ENCODE data around the gene ZNF835.
A peak's percentile ranks its signal among the peaks of the same experiment; 100 is the strongest.
"Not testable (repeated sequence)": the region's sequence is repeated elsewhere in the genome, so short reads cannot be mapped to it uniquely, and the experiment has no call there.

The ZNF835 gene
- 3.3 to 6.7 reads per million in 2 experiments for total RNA-seq

DNA sequence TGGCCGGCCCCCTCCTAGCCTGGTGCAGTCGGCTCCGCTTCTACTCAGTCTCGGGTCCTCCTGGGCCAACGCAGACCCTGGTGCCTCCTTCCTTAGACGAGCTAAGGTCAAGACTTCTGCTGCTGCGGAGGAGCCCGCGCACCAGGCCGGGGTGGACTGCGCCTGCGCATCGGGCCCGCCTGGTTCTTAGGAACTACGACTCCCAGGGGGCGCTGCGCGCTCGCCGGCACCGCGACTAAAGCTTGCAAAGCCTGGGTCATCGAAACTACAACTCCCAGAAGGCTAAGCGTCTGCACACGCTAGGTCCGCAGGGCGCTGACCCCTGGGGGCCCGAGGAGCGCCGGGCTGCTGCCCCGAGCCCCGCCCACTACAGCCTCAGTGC is at the start of gene ZNF835:
Gene ZNF835, minus strand, starts transcription at position 145 of the 382 bp plus-strand sequence. CDS start 6,559 bp downstream, outside the sequence.
- DNase-seq (ENCODE audit: low read depth): peak; percentile 58

DNA sequence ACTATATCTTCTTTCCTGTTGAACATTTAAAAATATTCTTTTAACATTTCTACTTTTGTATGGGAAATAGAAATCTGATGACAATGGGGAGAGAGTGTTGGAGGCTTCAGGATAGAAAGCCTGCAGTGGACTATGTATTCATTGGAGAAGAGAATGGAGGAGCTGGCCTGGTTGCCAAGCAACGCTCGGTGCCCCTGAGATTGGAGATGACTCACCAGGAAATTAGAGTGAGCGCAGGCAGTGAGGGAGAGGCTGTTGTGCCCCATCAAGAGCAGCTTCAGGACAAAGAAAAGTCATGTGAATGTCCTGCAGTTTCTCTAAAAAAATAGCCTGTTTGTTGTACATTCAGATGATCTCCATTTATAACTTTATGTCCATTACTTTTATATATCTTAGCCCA is 48.7 kb upstream of the ZNF835 start:
- no peak for DNase-seq (ENCODE audit: low read depth)

DNA sequence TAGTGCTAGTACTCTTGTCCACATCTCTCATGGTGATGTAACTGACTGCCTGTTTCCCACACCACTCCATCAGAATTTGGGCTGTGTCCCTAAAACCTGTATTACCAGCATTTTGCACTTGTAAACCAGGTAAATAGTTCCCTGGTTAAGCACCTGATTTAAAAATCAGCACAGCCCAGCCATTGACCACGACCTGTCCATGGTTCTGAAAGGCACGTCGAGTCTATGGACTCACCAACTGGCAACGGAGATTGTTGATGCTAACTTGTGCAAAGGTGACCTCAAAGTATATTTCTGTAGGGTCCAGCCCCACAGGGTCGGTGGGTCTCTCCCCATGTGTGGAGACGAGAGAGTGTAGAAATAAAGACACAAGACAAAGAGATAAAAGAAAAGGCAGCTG is 46.7 kb upstream of the ZNF835 start:
- DNase-seq (ENCODE audit: low read depth): no peak

DNA sequence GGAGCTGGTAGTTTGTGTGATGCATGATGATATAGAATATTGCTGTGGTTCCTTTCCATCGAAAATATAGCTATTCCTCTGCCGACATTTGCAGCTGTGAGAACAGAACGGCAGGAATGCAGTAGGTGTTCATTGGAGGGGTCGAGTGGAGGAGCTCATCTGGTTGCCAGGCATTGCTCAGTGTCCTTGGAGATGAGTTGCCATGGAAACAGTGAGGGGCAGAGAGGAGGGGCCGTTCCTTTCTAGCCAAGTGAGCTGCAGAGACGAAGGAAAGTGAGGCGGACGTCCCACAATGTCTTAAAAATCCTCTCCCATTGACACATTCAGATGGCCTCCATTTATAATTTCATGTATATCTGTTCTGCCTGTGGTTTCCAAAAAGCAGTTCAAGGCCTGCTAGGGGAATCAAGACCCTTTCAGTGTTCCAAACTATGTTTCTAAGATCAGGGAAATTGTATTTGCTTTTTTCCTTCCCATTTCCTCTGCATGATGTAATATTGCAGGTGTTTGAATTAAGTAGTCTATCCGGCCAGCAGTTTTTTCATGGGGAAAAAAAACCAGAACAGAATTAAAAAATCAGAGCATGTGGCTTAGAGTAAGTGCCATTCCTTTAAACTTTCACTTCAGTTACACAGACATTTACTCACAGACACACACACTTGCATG is 41.2 kb upstream of the ZNF835 start:
- no peak for DNase-seq (ENCODE audit: low read depth)

DNA sequence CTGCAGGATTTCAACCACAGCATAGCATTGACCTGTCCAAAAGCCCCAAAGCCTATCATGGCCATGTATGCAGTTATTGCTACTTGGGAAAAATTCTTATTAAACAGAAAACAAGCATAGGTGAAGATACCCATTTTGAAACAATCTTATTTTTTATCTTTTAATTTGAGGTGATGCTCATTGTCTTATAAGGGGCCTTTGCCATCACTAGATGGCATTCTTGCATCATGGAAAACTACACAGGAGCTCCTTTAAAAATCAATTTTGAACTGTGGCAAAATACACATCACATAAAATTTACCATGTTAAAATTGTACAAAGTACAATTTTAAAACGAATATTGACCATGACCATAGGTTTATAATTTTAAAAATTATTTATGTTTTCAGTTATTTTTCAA is 38.9 kb upstream of the ZNF835 start:
- DNase-seq (ENCODE audit: low read depth): no peak

DNA sequence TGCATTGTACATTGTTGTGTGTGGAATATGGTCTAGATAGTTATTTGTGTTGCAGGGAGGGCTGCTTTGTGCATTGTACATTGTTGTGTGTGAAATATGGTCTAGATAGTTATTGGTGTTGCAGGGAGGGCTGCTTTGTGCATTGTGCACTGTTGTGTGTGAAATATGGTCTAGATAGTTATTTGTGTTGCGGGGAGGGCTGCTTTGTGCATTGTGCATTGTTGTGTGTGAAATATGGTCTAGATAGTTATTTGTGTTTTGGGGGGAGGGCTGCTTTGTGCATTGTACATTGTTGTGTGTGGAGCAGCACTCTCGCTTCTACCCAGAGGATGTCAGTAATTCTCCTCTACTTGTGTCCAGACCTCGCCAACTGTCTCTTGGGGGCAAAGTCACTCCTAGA is 36.3 kb upstream of the ZNF835 start:
- no peak for DNase-seq (ENCODE audit: low read depth)

DNA sequence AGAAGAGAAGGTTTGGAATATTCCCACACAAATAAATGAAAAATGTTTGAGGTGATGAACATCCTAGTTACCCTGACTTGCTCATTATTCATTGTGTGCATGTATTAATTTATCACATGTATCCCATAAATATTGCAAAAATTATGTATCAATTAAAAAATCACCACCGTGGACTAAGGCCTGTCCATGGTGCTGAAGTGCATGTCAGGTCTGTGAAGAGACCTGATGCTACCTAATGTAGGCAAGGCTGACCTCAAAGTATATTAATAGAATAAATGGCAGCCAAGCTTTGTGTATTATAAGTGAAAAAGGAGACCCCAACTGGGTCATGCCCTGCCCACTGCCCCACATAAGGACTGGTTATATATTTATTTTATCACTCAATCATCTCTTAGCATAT is 34.4 kb upstream of the ZNF835 start:
- no peak for DNase-seq (ENCODE audit: low read depth)

DNA sequence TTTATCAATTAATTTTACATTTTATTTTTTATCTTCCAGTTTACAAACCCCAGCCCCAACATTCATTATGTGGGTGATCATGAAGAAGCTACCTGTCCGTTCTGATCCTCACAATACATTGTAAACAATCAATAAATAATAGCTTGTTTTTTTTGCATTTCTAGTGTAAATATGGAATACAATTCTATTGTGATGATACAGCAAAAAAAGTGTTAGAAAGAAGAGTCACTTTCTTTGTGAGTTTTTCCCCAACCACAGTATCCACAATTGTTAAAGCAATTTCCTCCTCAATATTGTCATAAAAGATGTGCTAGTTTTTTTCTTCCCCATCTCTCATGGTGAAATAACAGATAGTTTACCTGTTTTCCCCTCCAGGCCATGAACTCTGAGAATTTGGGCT is 30.3 kb upstream of the ZNF835 start:
- DNase-seq (ENCODE audit: low read depth): no peak

DNA sequence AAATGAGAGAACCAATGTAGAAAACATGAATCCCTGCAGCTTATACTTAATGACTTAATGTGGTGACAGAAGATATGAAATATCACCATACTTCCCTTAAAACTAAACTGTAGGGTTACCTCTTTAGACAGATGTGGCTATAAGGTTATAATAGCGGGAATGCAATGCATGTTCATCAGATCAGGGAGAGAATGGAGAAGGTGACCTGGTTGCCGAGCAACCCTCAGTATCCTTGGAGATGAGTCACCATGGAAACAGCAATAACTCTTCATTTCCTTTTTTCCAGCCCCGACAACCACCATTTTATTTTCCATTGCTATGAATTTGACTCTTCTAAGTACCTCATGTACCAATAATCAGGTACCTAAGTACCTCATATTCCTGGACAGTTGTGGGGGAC is 28.0 kb upstream of the ZNF835 start:
- no peak for DNase-seq (ENCODE audit: low read depth)

DNA sequence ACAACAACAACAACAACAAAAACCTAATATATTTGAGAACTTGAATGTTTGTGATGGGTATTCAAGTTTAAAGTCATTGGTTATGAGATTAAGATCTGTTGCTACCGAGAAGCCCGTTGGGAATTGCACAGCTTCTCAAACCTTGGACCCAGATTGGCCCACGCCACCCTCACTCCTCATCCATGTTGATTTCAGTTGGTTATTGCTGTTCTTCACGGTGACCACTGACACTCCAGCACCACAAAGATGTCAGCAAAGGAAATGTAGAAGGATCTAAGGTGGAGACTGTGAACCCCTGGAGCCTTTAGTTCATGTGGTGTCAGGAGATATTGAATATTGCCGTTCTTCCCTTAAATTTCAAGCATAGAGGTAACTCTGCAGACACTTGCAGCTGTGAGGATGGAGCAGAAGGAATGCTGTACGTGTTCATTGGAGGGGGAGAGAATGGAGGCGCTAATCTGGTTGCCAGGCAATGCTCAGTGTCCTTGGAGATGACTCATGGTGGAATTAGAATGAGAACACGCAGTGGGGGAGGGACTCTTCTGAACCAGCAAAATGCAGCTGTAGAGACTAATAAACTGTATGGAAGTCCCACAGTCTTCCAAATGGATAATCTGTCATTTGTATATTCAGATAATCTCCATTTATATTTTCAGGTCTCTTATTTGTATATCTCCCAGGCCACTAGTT is 20.8 kb upstream of the ZNF835 start:
- DNase-seq (ENCODE audit: low read depth): no peak

DNA sequence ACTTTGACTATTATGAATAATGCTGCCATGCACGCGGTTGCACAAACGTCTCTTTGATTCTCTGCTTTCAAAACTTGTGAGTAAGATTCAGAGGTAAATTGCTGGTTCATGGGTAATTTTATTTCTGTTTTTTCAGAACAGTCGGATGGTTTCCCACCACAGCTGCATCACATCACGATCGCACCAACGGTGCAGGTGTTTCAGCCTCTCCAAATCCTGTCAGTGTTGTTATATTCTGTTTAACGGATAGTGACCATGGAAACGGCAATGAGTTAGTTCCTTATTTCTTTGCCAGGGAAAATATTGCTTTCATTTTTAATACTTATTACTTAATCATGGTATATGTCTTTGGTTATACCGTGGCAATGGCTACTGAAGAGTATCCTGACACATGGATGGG is 19.1 kb upstream of the ZNF835 start:
- no peak for DNase-seq (ENCODE audit: low read depth)

DNA sequence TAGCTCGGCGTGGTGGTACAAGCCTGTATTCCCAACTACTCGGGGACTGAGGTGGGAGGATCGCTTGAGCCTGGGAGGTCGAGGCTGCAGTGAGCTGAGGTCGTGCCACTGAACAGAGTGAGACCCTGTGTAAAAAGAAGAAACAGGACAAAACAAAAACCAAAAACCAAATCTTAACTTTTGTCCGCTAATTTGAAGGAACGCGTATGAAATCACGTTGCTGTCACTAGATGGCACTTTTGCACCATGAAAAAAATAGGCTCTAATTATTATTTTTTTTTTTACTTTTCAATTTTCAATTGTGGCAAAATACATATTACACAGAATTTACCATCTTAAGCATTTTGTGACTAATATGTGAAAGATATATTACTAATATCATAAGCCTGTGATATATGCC is 17.6 kb upstream of the ZNF835 start:
- no peak for DNase-seq (ENCODE audit: low read depth)

DNA sequence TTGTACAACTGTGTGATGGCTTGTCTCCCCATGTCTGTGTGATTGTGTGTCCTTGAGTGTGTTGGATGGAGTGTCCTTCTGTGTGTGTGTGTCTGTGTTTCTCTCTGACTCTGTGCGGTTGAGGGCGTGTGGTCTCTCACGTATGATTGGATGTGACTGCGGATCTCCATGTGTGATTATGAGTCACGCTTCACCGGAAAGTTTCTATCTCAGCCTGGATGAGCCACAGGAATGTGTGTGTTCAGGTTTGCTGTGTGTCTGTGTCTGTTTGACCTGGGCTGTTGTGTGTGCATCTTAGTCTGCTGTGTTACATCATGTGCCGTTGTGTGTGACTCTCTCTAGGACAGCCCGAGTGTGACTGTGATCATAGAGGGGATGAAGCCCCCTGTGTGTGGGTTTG is 15.5 kb upstream of the ZNF835 start:
- no peak for DNase-seq (ENCODE audit: low read depth)

DNA sequence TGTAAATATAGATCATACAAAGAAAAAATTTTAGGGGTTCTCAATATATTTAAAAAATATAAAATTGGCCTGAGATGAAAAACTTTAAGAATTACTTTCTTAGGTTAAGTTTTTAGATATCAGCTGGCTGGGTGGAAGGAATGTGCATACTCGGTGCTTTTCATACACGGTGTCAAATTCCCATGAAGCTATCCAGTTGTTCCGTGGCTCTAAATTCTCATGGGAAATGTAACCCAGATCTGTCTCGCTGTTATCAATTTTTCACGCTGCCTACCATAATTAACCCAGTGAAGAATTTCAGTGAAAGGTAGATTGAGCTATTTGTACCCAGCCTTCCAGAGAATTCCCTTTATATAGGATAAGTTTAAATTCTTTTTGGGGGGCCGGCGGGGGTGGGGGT is 11.6 kb upstream of the ZNF835 start:
- DNase-seq (ENCODE audit: low read depth): no peak

DNA sequence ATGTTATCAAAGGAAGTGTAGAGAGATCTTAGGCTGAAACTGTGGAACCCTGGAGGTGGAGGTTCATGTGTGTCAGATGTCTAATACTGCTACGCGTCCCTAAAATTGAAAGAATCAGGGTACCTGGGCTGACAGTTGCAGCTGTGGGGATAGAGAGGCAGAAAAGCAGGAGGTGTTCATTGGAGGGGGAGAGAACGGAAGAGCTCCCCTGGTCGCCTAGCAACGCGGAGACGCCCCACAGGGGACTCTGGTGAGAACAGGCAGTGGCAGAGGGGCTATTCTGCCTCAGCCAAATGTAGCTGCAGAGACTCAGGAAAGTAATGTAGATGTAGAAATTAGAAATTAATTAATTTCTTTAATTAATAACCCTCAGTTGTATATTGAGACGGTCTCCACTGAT is 10.1 kb upstream of the ZNF835 start:
- no peak for DNase-seq (ENCODE audit: low read depth)

DNA sequence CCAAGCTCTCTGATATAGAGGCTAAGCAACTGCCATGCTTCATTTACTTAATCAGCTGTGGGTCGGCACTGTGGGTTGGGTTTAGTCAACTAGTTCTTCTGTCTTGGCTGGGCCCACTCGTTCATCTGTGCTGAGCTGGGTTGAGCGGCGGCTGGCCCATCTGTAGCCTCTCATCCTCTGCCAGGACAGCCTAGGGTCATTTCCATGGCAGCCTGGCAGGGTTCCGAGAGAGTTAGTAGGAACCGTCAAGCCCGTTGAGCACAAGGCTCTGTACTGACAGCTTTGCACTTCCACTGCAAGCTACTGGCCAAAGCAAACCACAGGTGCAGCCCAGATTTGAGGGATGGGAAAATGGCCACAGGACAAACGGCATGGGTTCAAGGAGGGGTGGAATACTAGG is 6.6 kb upstream of the ZNF835 start:
- DNase-seq (ENCODE audit: low read depth): no peak

DNA sequence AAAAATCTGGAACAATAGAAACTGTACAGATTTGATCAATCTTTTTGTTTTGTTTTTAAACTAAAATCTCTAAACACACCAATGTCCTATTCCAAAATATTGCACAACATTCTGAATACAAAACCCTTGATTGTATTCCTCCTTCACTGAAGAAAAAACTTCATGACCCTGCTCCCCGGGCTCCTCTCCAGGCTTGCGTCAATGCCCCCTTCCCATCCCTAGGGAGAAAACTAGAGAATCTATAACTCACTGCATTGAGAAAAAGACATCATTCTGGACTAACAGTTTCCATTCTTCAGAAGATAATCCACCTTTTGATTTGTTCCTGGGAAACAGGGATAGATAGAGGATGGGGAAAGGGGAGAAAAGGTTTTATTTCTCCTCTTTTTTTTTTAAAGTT is 1.1 kb upstream of the ZNF835 start:
- not testable (repeated sequence) for DNase-seq (ENCODE audit: low read depth)

DNA sequence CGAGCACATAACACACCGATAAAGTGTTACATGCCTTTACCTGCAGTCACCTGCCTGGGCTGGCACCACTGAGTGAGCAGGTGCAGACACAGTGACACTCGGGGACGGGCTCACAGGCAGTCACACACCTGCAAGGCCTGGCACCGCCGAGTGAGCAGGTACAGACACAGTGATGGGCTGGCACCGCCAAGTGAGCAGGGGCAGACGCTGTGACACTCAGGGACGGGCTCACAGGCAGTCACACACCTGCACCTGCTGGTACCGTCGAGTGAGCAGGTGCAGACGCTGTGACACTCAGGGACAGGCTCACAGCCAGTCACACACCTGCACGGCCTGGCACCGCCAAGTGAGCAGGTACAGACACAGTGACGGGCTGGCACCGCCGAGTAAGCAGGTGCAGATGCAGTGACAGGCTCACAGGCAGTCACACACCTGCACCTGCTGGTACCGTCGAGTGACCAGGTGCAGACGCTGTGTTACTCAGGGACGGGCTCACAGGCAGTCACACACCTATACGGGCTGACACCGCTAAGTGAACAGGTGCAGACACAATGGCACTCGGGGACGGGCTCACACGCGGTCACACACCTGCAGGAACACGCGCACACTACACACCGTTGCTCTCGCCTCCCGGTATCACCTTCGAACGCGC is 470 bp downstream of the ZNF835 start:
- DNase-seq (ENCODE audit: low read depth): no peak

DNA sequence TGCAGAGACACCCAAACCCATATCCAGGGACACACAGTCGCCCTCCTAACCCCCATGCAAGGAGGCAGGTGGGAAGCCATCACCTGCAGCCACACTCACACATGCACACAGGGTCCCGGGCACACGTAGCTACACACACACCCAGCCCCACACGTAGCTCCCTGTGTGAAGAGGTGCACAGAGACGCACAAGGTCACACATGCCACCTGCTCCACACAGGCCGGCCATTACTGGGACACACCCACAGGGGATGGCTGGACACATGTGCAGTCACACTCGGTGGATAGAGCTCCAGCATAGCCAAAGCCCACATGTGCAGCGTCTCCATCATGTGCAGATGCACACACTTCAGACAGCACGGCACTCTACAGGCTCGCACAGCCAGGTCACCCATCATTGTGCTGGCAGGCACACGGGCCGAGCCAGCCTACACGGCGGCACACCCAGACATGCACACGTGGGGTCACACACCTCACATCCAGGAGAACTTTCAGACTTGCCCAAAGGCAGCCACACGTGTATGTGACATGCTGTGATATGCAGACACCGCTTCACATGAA is 1.1 kb downstream of the ZNF835 start:
- DNase-seq (ENCODE audit: low read depth): no peak

DNA sequence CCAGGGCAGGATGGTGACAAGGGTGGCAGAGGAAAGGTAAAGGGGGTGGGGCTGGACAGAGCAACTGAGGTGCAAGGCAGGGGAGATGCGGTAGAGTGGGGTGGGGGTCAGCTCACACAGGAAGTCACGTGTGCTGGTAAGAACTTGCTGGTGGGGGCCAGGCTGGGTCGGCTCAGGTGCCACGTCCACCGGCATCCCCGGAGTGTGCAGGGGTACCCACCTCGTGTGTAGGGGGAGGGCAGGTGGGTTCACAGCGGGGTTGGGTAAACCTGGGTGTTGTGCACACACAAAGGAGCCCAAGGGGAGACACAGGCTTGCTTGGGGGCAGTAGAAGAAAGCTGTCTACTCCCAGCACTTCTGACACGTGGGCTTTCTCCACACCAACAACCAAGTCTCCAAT is 2.9 kb downstream of the ZNF835 start:
- no peak for DNase-seq (ENCODE audit: low read depth)

DNA sequence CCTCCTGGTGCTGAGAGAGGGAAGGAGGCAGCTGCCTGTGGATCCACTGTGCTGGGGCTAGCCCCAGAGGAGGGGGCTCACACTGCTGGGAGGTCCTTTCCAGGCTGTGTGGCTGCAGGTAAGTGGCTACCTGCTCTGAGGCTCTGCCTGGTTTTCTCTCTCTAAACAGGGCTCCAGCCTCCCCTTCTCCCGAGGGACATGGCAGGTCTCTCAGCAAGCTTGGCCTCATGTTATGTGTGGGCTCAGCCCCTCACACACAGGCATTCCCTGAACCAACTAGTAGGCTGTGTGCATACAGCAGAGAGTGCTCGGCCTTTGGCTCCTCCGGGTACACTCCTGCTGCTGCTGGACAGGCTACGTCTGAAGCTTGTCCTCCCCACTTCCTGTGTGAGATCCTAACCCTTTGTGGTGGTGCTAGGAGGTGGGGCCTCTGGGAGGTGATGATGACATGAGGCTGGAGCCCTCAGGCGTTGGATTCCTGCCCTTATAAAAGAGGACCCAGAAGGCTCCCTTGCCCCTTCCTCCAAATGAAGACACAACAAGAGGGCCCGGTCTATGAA is 4.2 kb downstream of the ZNF835 start:
- no peak for DNase-seq (ENCODE audit: low read depth)

DNA sequence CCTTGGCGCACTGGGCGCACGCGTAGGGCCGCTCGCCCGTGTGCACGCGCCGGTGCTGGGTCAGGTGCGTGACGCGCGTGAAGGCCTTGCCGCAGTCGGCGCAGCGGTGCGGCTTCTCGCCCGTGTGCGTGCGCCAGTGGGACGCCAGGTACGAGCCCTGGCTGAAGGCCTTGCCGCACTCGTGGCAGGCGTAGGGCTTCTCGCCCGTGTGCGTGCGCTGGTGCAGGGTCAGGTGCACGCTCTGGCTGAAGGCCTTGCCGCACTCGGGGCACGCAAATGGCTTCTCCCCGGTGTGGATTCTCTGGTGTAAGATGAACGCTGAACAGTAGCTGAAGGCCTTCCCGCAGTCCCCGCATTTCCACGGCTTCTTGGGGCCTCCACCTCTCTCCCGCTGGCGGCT is 7.0 kb downstream of the ZNF835 start:
- DNase-seq (ENCODE audit: low read depth): no peak

Data from T follicular helper cell (primary cell).